IMR-90 (cell line): ENCODE measurements around the gene CDC42BPA.
"Not testable (repeated sequence)": the region's sequence is repeated elsewhere in the genome, so short reads cannot be mapped to it uniquely, and the experiment has no call there.

ENCODE experiments used
- MAFK ChIP-seq: IDR thresholded peaks from 2 replicates; pipeline ENCODE4 v1.6.1; 2012; ENCODE audit warnings: low read depth, low read length, improper control_type of control experiment
- POLR2A ChIP-seq: IDR thresholded peaks from 2 replicates; pipeline ENCODE4 v1.6.1; 2012; ENCODE audit warnings: mild to moderate bottlenecking, low read depth, low read length
- TF ChIP-seq, protein P1 (sequence below): conservative IDR thresholded peaks from 2 replicates; pipeline ENCODE4 v1.5.1; 2012; ENCODE audit warnings: mild to moderate bottlenecking, low read depth, low read length, improper control_type of control experiment

DNA sequence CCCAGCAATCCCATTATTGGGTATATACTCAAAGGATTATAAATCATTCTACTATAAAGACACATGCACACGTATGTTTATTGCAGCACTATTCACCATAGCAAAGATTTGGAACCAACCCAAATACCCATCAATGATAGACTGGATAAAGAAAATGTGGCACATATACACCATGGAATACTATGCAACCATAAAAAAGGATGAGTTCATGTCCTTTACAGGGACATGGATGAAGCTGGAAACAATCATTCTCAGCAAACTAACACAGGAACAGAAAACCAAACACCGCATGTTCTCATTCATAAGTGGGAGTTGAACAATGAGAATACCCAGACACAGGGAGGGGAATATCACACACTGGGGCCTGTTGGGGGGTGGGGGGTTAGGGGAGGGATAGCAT, 318.7 kb downstream of the CDC42BPA start:
- TF ChIP-seq, protein P1, sequence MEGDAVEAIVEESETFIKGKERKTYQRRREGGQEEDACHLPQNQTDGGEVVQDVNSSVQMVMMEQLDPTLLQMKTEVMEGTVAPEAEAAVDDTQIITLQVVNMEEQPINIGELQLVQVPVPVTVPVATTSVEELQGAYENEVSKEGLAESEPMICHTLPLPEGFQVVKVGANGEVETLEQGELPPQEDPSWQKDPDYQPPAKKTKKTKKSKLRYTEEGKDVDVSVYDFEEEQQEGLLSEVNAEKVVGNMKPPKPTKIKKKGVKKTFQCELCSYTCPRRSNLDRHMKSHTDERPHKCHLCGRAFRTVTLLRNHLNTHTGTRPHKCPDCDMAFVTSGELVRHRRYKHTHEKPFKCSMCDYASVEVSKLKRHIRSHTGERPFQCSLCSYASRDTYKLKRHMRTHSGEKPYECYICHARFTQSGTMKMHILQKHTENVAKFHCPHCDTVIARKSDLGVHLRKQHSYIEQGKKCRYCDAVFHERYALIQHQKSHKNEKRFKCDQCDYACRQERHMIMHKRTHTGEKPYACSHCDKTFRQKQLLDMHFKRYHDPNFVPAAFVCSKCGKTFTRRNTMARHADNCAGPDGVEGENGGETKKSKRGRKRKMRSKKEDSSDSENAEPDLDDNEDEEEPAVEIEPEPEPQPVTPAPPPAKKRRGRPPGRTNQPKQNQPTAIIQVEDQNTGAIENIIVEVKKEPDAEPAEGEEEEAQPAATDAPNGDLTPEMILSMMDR = not testable (repeated sequence)
- not testable (repeated sequence) for TF ChIP-seq POLR2A, MAFK
